ENCODE measurements around the gene TCFL5.

DNA sequence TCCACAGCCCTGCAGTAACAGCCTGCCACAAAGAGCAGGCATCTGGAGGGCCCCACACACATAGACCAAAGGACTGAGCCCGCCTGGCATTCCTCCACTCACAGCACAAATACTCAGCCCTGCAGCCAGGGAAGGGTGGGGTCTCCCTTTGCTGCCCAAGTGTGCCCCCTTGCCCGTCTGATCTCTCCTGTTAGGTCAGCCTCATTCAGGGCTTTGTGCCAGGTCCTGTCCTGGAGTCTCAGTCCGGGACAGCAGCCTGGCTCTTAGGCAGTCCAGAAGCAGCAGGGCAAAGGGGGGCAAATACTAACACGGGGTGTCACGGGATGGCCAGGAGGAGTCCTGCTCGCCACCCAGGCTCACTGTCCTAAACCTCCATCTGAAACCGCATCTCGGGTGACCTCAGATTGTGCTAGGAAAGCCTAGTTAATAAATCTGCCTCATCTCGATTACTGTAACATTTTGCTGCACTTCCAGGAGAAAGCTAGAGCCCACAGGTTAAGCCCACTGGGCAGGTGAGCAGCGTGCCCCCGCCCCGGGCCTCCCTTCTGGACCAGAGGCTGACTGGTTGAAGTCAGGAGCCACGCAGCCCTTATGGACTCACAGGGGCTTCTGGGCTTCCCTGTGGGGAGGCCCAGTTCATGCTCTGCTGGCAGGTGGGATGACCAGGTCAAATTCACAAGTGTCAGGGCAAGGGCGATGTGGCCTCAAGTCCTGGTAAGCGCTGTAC is 60.2 kb downstream of the TCFL5 start:
- TF ChIP-seq POLR2A (IDR thresholded peaks at IDR 0.05) (no peak), POLR2AphosphoS5 (IDR thresholded peaks at IDR 0.05) (no peak)
- TF ChIP-seq, protein P1, sequence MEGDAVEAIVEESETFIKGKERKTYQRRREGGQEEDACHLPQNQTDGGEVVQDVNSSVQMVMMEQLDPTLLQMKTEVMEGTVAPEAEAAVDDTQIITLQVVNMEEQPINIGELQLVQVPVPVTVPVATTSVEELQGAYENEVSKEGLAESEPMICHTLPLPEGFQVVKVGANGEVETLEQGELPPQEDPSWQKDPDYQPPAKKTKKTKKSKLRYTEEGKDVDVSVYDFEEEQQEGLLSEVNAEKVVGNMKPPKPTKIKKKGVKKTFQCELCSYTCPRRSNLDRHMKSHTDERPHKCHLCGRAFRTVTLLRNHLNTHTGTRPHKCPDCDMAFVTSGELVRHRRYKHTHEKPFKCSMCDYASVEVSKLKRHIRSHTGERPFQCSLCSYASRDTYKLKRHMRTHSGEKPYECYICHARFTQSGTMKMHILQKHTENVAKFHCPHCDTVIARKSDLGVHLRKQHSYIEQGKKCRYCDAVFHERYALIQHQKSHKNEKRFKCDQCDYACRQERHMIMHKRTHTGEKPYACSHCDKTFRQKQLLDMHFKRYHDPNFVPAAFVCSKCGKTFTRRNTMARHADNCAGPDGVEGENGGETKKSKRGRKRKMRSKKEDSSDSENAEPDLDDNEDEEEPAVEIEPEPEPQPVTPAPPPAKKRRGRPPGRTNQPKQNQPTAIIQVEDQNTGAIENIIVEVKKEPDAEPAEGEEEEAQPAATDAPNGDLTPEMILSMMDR (IDR thresholded peaks at IDR 0.05): no peak
